NOMO-1 (cell line): ENCODE measurements around the gene MCTP1.
A peak's percentile ranks its signal among the peaks of the same experiment; 100 is the strongest.

ENCODE experiments used
- DNase-seq, 2 experiments: peaks; one replicate each; lab custom pipeline; 2025; ENCODE audit not compliant: unreplicated experiment in 2 of 2; lab: John Stamatoyannopoulos, UW

MCTP1 gene

GRCh38 chr5:95284572-95285408 lies at the start of gene MCTP1:
Gene MCTP1 (minus strand): TSS chr5:95285094.
- DNase-seq: peak in 1 of 2 experiments; percentile 26

GRCh38 chr5:95332158-95332557 lies 47.3 kb upstream of the MCTP1 start:
- no peak for DNase-seq

GRCh38 chr5:95331358-95331757 lies 46.5 kb upstream of the MCTP1 start:
- DNase-seq: no peak

GRCh38 chr5:95327211-95327610 lies 42.3 kb upstream of the MCTP1 start:
- DNase-seq: no peak

- DNase-seq: no peak
These were observed 32.8 kb upstream of the MCTP1 start for GRCh38 chr5:95317687-95318086.

- DNase-seq: no peak
These were observed 32.2 kb upstream of the MCTP1 start for GRCh38 chr5:95317085-95317484.

- no peak for DNase-seq
These were observed 19.8 kb upstream of the MCTP1 start for GRCh38 chr5:95304711-95305110.

- DNase-seq: no peak
These were observed 13.8 kb upstream of the MCTP1 start for GRCh38 chr5:95298651-95299050.

- no peak for DNase-seq
These were observed 11.4 kb upstream of the MCTP1 start for GRCh38 chr5:95296291-95296690.

GRCh38 chr5:95285409-95285755 lies 488 bp upstream of the MCTP1 start:
- DNase-seq: peak in 1 of 2 experiments; percentile 24

- DNase-seq: peak in 1 of 2 experiments; percentile 45
These were observed 928 bp downstream of the MCTP1 start for GRCh38 chr5:95283761-95284571.

GRCh38 chr5:95283022-95283615 lies 1.8 kb downstream of the MCTP1 start:
- no peak for DNase-seq

- DNase-seq: no peak
These were observed 3.7 kb downstream of the MCTP1 start for GRCh38 chr5:95281226-95281625.

- no peak for DNase-seq
These were observed 4.3 kb downstream of the MCTP1 start for GRCh38 chr5:95280401-95281095.

- DNase-seq: peak; percentile 62 to 64
These were observed 10.9 kb downstream of the MCTP1 start for GRCh38 chr5:95274011-95274410.

- DNase-seq: no peak
These were observed 12.5 kb downstream of the MCTP1 start for GRCh38 chr5:95272316-95272929.

GRCh38 chr5:95262933-95263660 lies 21.8 kb downstream of the MCTP1 start:
- DNase-seq: peak; percentile 9 to 47

- DNase-seq: peak; percentile 83 to 96
These were observed 23.3 kb downstream of the MCTP1 start for GRCh38 chr5:95261437-95262175.

GRCh38 chr5:95256991-95257390 lies 27.9 kb downstream of the MCTP1 start:
- DNase-seq: no peak
